Tibial nerve (tissue), 4 donors: Measurements from ENCODE around the gene ST8SIA6. TPM values are rescaled to one million over a fixed set of nuclear protein-coding genes. Genes with fewer than 3 reads are reported as not detected.
A peak's percentile ranks its signal among the peaks of the same experiment; 100 is the strongest.

ENCODE experiments used
- DNase-seq, 2 donors: peaks; one replicate each; pipeline ENCODE4 v3.0.0-alpha.2; 2019; ENCODE audit warnings: low spot score in 2 of 2
- H3K27ac ChIP-seq, 4 donors: fragments of 200-600 bp; sonication (generic) in 3 of 4; one replicate each; pipeline ENCODE4 v1.5.1; 2017 to 2019; ENCODE audit warnings: mild to moderate bottlenecking in 1 of 4
- H3K27me3 ChIP-seq, 2 donors: fragments of 200-600 bp; sonication (generic) in 1 of 2; one replicate each; pipeline versions ENCODE4 v1.5.1 to v1.6.0; 2017 to 2019
- H3K36me3 ChIP-seq, 3 donors: fragments of 200-600 bp; sonication (generic); one replicate each; pipeline ENCODE4 v1.5.1; 2018 to 2019
- H3K4me1 ChIP-seq, 4 donors: fragments of 200-600 bp; sonication (generic) in 3 of 4; one replicate each; pipeline ENCODE4 v1.5.1; 2017 to 2019
- H3K4me3 ChIP-seq, 4 donors: fragments of 200-600 bp; sonication (generic) in 3 of 4; one replicate each; pipeline ENCODE4 v1.5.1; 2017 to 2019; ENCODE audit warnings: mild to moderate bottlenecking in 1 of 4, moderate library complexity in 1 of 4
- H3K9me3 ChIP-seq, 4 donors: fragments of 200-600 bp; sonication (generic) in 3 of 4; one replicate each; pipeline ENCODE4 v1.5.1; 2017 to 2019
- EP300 ChIP-seq, 2 donors: sonication (generic); formaldehyde crosslinking; IDR thresholded peaks; one replicate each; pipeline ENCODE4 v1.6.1; 2017; ENCODE audit warnings: antibody characterized with exemption in 2 of 2, mild to moderate bottlenecking in 1 of 2
- POLR2A ChIP-seq, 2 donors: fragments of 450-650 bp; IDR thresholded peaks; one replicate each; pipeline ENCODE4 v1.6.1; 2017; ENCODE audit warnings: antibody characterized with exemption in 2 of 2, mild to moderate bottlenecking in 2 of 2, moderate library complexity in 2 of 2
- WGBS, 2 donors: methylation state at CpG; one replicate each; pipeline ENCODE4 v1.1.5; 2018; 5-methylcytosine and 5-hydroxymethylcytosine counted together
- total RNA-seq, 4 donors: library from RNA; depleted of rRNA; stranded (reverse); fragments of >200 nt; gene quantifications; one replicate each; pipeline ENCODE4 v1.1.0, GENCODE V29; 2016
- TF ChIP-seq, protein P1 (sequence below), 5 experiments: fragments of 200-600 bp in 3 of 5; fragments of 450-650 bp in 2 of 5; sonication (generic) in 3 of 5; IDR thresholded peaks; one replicate each; pipeline ENCODE4 v1.5.1; 2016 to 2019; ENCODE audit warnings: antibody characterized with exemption in 5 of 5, mild to moderate bottlenecking in 3 of 5, moderate library complexity in 2 of 5

ST8SIA6 gene
- total RNA-seq, 4 donors from 2014 or later = 1.9 to 4.2 (median 3.5) TPM

GRCh38 chr10:17431871-17432311 is 22.5 kb downstream of the ST8SIA6 start:
- Histone ChIP-seq H3K4me1 (peaks cover 0 to 6% (median 0%) of the 10 kb centered on the region in 4 donors), H3K4me3 (no peak overlapping the region), H3K9me3 (no peaks in the 10 kb centered on the region), H3K27ac (no peak overlapping the region), H3K36me3 (no peaks in the 10 kb centered on the region), H3K27me3 (no peaks in the 10 kb centered on the region)
- no peak for DNase-seq
- 70 to 71% methylated on average over 7 of the region's 7 CpGs for WGBS, 2 donors
- TF ChIP-seq, protein P1, sequence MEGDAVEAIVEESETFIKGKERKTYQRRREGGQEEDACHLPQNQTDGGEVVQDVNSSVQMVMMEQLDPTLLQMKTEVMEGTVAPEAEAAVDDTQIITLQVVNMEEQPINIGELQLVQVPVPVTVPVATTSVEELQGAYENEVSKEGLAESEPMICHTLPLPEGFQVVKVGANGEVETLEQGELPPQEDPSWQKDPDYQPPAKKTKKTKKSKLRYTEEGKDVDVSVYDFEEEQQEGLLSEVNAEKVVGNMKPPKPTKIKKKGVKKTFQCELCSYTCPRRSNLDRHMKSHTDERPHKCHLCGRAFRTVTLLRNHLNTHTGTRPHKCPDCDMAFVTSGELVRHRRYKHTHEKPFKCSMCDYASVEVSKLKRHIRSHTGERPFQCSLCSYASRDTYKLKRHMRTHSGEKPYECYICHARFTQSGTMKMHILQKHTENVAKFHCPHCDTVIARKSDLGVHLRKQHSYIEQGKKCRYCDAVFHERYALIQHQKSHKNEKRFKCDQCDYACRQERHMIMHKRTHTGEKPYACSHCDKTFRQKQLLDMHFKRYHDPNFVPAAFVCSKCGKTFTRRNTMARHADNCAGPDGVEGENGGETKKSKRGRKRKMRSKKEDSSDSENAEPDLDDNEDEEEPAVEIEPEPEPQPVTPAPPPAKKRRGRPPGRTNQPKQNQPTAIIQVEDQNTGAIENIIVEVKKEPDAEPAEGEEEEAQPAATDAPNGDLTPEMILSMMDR (IDR thresholded peaks at IDR 0.05) = no peak
- no peak for TF ChIP-seq POLR2A (IDR thresholded peaks at IDR 0.05)
- TF ChIP-seq EP300 (IDR thresholded peaks at IDR 0.05) = no peak

- 22 to 28% methylated on average over 7 of the region's 7 CpGs for WGBS, 2 donors
Observed at GRCh38 chr10:17430647-17431355, 23.6 kb downstream of the ST8SIA6 start.

GRCh38 chr10:17429490-17429889 is 24.9 kb downstream of the ST8SIA6 start:
- H3K27ac ChIP-seq = no peak overlapping the region
- TF ChIP-seq POLR2A (IDR thresholded peaks at IDR 0.05) (no peak), EP300 (IDR thresholded peaks at IDR 0.05) (no peak)
- TF ChIP-seq, protein P1 (IDR thresholded peaks at IDR 0.05) = no peak
- no peak overlapping the region for H3K4me3 ChIP-seq
- H3K36me3 ChIP-seq = no peaks in the 10 kb centered on the region
- DNase-seq = no peak
- peaks cover 0 to 6% (median 0%) of the 10 kb centered on the region in 4 donors for H3K4me1 ChIP-seq
- WGBS, 2 donors = 89 to 95% methylated on average over 6 of the region's 6 CpGs
- H3K27me3 ChIP-seq = no peaks in the 10 kb centered on the region
- H3K9me3 ChIP-seq = no peaks in the 10 kb centered on the region

More at GRCh38 chr10:17430647-17431355, 23.6 kb downstream of the ST8SIA6 start:
- no peaks in the 10 kb centered on the region for H3K27me3 ChIP-seq
- H3K9me3 ChIP-seq = no peaks in the 10 kb centered on the region
- peaks cover 0 to 6% (median 0%) of the 10 kb centered on the region in 4 donors for H3K4me1 ChIP-seq
- no peak overlapping the region for H3K4me3 ChIP-seq
- H3K27ac ChIP-seq = no peak overlapping the region
- no peaks in the 10 kb centered on the region for H3K36me3 ChIP-seq
- peak; percentile 58 to 91 for DNase-seq
- TF ChIP-seq, protein P1 (IDR thresholded peaks at IDR 0.05) = peak; percentile 76 to 85 (median 83)
- TF ChIP-seq POLR2A (IDR thresholded peaks at IDR 0.05) = no peak

DNA sequence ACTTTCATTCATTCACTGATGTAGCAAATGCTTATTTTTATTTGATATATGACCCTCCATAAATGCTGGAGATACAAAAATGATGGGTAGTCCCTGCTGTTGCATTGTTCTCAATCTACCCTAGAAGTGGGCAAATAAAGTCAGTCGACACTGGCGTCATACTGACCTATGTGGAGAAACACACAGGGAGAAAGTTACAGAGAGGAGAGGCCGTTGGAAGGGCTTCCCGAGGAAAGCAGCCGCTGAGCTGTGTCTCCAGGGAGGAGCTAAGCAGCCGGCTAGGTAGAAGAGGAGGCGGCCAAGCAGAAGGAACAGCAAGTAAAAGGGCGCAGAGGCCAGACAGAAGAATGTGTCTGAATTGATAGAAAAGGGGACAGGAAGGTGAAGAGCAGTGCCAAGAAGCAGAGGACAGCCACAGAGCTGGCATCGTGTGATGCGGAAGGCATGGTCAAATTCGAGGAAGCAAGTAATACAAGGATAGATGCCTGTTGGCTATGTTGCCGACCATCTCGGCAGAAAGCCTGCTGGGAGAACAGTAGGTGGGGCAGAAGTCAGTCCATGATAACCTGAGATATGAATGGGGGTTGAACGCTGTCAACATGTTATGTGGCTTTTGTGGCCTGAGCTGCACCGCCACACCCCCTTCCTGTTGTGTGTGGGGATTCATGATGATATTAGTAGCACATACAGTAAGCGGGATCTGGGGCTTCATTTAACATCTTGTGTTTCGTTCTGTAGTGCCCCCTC is 25.9 kb downstream of the ST8SIA6 start:
- Histone ChIP-seq H3K9me3 (no peaks in the 10 kb centered on the region), H3K27ac (no peak overlapping the region), H3K36me3 (no peaks in the 10 kb centered on the region), H3K4me1 (peaks cover 0 to 6% (median 0%) of the 10 kb centered on the region in 4 donors), H3K27me3 (no peaks in the 10 kb centered on the region), H3K4me3 (no peak overlapping the region)
- TF ChIP-seq, protein P1 (IDR thresholded peaks at IDR 0.05) = no peak
- TF ChIP-seq EP300 (IDR thresholded peaks at IDR 0.05) (no peak), POLR2A (IDR thresholded peaks at IDR 0.05) (no peak)
- DNase-seq = no peak
- 64 to 66% methylated on average over 17 of the region's 17 CpGs for WGBS, 2 donors
